SK-N-MC (cell line): ENCODE results near the gene RSPH6A.

Experiments
- FOXP2 ChIP-seq: optimal IDR thresholded peaks from 2 replicates; pipeline ENCODE3; 2011; ENCODE audit warnings: mild to moderate bottlenecking, moderate library complexity; ENCODE audit not compliant: insufficient read depth; ENCODE audit errors: extremely low read length, control extremely low read depth
- POLR2AphosphoS5 ChIP-seq: IDR thresholded peaks from 2 replicates; pipeline ENCODE4 v1.6.1; 2012; ENCODE audit warnings: mild to moderate bottlenecking, low read depth, low read length, borderline replicate concordance

GRCh38 chr19:45817010-45817724 is 2.1 kb upstream of the RSPH6A start:
- TF ChIP-seq POLR2AphosphoS5 (peak; percentile 36; the same call in 1 of the 2 replicates), FOXP2 (no peak)
